ENCODE measurements around the gene MYO6.

GRCh38 chr6:75842732-75843131 is 93.7 kb downstream of the MYO6 start:
- TF ChIP-seq POLR2A (IDR thresholded peaks at IDR 0.05) (no peak), CTCF (IDR thresholded peaks at IDR 0.05) (no peak)

Measured in right lobe of liver (tissue), 4 donors.